Muscle of leg (tissue), 11 donors: ENCODE measurements around the gene RAB4B. TPM values are rescaled to one million over a fixed set of nuclear protein-coding genes. Genes with fewer than 3 reads are reported as not detected.

Experiments
- DNase-seq: peaks from one replicate; pipeline ENCODE4 v3.0.0; 2013
- H3K27ac ChIP-seq: one replicate; pipeline ENCODE4 v1.5.1; 2013; ENCODE audit warnings: mild to moderate bottlenecking, low read length, control low read depth
- H3K27me3 ChIP-seq: one replicate; pipeline ENCODE4 v1.6.1; 2013; ENCODE audit warnings: low read length; ENCODE audit not compliant: control insufficient read depth, insufficient read depth
- H3K36me3 ChIP-seq: one replicate; pipeline ENCODE4 v1.6.1; 2013; ENCODE audit warnings: low read length; ENCODE audit not compliant: control insufficient read depth, insufficient read depth
- H3K4me1 ChIP-seq: one replicate; pipeline ENCODE4 v1.6.1; 2013; ENCODE audit warnings: low read length; ENCODE audit not compliant: control insufficient read depth, insufficient read depth
- H3K4me3 ChIP-seq: one replicate; pipeline ENCODE4 v1.5.1; 2013; ENCODE audit warnings: low read length, control low read depth
- H3K9me3 ChIP-seq: replicated peaks from 2 replicates; pipeline ENCODE4 v1.6.1; 2013; ENCODE audit warnings: low read depth, low read length; ENCODE audit not compliant: control insufficient read depth
- WGBS: methylation state at CpG from one replicate; pipeline ENCODE4 v1.1.5; 2013; ENCODE audit warnings: missing lambda C conversion rate; ENCODE audit not compliant: insufficient coverage; 5-methylcytosine and 5-hydroxymethylcytosine counted together
- polyA plus RNA-seq, 8 donors: library from polyadenylated mRNA; unstranded; fragments of 120-200 nt; gene quantifications; one replicate each; pipeline versions ENCODE4 v1.2.1 to v1.2.3, GENCODE V29; 2013; ENCODE audit warnings: inconsistent platforms in 1 of 8, low replicate concordance in 1 of 8; ENCODE audit not compliant: insufficient read length in 8 of 8, insufficient read depth in 1 of 8
- total RNA-seq: library from RNA; stranded (reverse); fragments of 120-200 nt; gene quantifications from one replicate; pipeline ENCODE4 v1.2.4, GENCODE V29; 2013

The RAB4B gene
- total and polyA plus RNA-seq, 9 donors: 6.0 to 11.0 (median 9.6) TPM

DNA sequence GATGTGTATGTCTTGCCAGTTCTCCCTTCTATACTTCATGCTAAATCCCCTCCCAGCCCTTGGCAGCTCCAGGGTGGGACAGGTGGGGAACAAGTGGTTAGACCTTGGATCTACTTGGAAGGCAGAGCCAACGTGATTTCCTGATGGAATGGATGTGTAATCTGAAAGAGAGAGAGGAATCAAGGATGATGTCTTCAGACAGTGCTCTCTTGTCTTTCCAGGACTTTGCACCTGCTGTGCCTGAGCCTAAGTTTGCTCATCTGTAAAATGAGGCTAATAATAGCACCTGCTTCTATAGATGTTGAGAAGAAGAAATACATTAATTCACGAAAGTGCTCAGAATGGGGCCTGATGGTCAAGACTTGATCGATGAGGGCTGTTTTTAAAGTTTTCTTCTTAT, 13.9 kb downstream of the RAB4B start:
- H3K4me3 ChIP-seq: no peak overlapping the region
- DNase-seq: no peak
- H3K36me3 ChIP-seq: peaks cover 4% of the 10 kb centered on the region
- no peaks in the 10 kb centered on the region for H3K9me3 ChIP-seq
- WGBS: 78% methylated on average over 2 of the region's 3 CpGs
- H3K27ac ChIP-seq: no peak overlapping the region
- H3K27me3 ChIP-seq: no peaks in the 10 kb centered on the region
- peaks cover 2% of the 10 kb centered on the region for H3K4me1 ChIP-seq

DNA sequence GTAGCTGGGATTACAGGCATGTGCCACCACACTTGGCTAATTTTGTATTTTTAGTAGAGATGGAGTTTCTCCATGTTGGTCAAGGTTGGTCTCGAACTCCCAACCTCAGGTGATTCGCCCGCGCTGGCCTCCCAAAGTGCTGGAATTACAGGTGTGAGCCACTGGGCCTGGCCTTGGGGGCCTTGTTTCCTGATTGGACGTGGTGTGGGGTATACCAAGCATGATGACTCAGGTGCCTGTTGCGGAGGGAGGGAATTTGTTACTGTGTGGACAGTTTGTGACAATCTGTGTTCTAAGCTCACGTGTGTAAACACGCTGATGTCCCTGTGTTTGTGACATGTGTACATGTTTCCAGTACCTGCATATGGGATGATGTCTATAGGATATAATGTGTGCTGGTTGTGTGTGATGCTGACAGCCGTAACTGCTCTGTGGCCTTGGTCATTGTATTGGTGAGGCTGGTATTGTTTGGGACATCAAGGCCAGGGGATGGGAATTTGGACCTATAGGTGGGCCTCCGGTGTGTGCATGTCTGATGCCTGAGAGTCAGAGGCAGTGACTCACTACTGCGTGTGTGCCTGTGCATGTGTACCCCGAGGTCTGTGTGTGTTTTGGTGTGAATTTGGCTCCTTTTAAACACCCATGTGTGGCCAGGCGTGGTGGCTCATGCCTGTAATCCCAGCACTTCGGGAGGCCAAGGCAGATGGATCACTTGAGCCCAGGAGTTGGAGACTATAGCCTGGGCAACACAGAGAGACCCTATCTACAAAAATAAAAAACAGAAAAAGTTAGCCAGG, 19.3 kb downstream of the RAB4B start:
- peaks cover 20% of the 10 kb centered on the region for H3K36me3 ChIP-seq
- peak overlapping the region; percentile 95 for H3K27ac ChIP-seq
- WGBS: 97% methylated on average over 11 of the region's 14 CpGs
- peak; percentile 17 for DNase-seq
- H3K4me1 ChIP-seq: peaks cover 32% of the 10 kb centered on the region
- no peaks in the 10 kb centered on the region for H3K27me3 ChIP-seq
- no peaks in the 10 kb centered on the region for H3K9me3 ChIP-seq
- H3K4me3 ChIP-seq: no peak overlapping the region

DNA sequence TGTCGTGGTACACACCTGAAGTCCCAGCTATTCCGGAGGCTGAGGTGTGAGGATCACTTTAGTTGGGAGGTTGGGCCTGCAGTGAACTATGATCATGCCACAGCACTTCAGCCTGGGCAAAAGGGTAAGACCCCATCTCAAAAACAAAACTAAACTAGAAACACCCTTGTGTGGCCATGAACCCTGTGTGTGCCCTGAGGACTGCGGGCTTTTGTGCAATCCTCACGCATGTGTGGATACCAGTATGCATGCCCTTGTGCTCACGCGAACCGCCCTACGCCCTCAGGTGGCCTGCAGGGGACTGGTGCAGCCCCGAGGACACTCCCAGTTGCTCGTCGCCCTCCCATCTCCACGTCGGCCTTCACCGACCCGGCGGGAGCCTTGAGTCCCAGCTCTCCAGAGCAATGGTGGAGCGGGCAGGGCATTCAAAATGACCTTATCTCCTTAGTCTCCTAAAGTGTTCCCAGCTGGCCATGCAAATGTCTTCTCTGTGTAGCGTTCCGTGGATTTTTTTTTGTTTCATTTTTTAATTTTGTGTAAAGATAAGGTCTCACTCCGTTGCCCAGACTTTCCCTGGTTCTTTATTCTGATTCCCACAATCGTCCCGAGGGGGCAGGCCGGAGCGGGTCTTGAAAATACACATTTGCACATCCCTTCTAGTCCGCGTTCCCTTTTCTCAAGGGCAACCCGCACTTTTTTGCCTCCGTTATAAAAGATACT, 20.1 kb downstream of the RAB4B start:
- H3K27ac ChIP-seq: peak overlapping the region; percentile 95
- H3K4me3 ChIP-seq: peak overlapping the region; percentile 56
- peak; percentile 62 for DNase-seq
- H3K36me3 ChIP-seq: peaks cover 25% of the 10 kb centered on the region
- WGBS: 8% methylated on average over 19 of the region's 28 CpGs
- no peaks in the 10 kb centered on the region for H3K27me3 ChIP-seq
- no peaks in the 10 kb centered on the region for H3K9me3 ChIP-seq
- H3K4me1 ChIP-seq: peaks cover 40% of the 10 kb centered on the region

DNA sequence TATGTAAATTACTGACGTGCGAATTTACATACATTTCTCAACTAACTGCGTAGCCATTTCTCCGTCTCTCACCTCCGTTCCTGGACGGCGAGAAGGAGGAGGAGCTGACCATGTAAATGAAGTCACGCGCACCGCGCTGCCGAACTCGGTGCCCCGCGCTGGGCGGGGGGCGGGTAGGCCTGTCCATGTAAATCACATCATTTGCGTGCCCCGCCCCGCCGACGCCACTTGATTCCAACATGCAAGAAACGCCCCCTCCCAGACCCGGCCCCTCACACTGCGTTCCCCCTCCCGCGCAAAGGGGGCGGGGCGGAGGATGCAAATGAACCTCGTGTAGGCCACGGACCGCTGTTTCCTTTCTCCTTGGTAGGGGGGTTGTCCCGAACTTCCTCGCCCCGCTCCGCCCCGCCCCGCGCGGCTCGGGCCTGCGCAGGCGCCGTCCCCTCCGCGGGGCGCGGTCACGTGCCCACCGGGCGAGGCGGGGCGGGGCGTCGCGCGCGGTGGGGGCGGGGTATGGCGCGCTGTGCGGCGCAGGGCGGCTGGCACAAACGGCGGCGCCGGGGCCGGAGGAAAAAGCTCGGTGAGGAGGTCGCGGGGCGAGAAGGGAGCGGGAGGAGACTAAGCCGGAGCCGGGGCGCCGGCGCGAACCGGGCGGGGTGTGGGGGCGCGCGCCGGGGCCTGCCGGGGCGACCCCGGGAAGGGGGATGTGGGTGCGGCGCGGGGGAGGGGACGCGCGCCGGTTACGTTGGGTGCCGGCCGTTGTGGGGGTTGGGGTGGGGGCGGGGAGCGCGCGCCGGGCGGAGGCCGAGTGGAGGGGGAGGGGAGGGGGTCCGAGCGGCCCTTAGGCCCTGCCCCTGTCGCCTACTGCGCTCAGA, 20.9 kb downstream of the RAB4B start, which contains the start of gene EGLN2:
Gene EGLN2 (plus strand): TSS at position 509 of the 875 bp plus-strand sequence. CDS start 1,382 bp downstream, outside the sequence.
- peaks cover 48% of the 10 kb centered on the region for H3K4me1 ChIP-seq
- WGBS: under 1% methylated on average over 59 of the region's 110 CpGs

DNA sequence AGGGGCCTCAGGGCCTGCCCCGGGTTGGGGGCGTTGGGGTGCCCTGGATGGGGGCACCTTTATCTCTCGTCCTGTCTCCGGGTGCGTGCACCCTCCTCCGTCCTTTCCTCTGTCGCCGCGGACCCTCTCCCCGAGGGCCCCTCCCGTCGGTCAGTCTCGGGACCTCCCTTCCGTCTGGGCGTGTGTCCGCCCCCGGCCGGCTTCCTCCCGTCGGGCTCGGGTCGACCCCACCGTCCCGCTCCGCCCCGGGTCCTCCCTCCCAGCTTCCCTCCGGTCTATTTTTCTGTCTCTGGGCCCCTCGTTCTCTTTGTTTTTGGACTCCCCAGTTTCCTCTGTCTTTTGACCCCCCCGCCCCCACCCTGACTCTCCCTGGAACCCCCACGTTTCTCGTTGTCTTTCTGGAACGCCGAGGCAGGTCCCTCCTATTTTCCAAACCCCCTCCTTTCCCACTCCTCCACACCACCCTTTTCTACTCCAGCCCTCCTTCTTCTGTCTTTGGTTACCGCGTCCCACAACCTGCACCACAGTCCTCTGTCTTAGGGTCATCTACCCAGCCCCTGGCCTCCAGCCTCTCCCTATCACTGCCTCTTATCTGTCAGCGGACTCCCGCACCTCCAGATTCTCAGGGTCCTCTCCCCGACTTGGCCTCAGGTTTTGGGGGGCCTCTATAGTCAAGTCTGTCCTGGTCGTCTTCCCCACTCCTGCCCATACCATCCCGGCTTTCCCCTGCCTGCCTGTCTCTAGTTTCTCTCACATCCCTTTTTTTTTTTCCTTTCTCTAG, 21.7 kb downstream of the RAB4B start:
- peaks cover 56% of the 10 kb centered on the region for H3K4me1 ChIP-seq
- DNase-seq: peak; percentile 79

More for the DNA sequence above, 20.9 kb downstream of the RAB4B start, which contains the start of gene EGLN2:
- H3K36me3 ChIP-seq: peaks cover 33% of the 10 kb centered on the region
- peak; percentile 100 for DNase-seq
- no peaks in the 10 kb centered on the region for H3K27me3 ChIP-seq
- H3K4me3 ChIP-seq: peak within 1 kb of the TSS; percentile 80
- H3K9me3 ChIP-seq: no peaks in the 10 kb centered on the region
- peak within 1 kb of the TSS; percentile 95 for H3K27ac ChIP-seq

DNA sequence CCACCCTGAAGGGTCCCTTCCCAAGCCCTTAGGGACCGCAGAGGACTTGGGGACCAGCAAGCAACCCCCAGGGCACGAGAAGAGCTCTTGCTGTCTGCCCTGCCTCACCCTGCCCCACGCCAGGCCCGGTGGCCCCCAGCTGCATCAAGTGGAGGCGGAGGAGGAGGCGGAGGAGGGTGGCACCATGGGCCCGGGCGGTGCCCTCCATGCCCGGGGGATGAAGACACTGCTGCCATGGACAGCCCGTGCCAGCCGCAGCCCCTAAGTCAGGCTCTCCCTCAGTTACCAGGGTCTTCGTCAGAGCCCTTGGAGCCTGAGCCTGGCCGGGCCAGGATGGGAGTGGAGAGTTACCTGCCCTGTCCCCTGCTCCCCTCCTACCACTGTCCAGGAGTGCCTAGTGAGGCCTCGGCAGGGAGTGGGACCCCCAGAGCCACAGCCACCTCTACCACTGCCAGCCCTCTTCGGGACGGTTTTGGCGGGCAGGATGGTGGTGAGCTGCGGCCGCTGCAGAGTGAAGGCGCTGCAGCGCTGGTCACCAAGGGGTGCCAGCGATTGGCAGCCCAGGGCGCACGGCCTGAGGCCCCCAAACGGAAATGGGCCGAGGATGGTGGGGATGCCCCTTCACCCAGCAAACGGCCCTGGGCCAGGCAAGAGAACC, 22.4 kb downstream of the RAB4B start:
- 75% methylated on average over 19 of the region's 27 CpGs for WGBS
- no peak overlapping the region for H3K27ac ChIP-seq
- peaks cover 48% of the 10 kb centered on the region for H3K36me3 ChIP-seq

More for the DNA sequence above, 21.7 kb downstream of the RAB4B start:
- 2% methylated on average over 40 of the region's 40 CpGs for WGBS
- H3K9me3 ChIP-seq: no peaks in the 10 kb centered on the region
- peaks cover 40% of the 10 kb centered on the region for H3K36me3 ChIP-seq
- H3K4me3 ChIP-seq: peak overlapping the region; percentile 80
- peak overlapping the region; percentile 81 for H3K27ac ChIP-seq
- H3K27me3 ChIP-seq: no peaks in the 10 kb centered on the region

DNA sequence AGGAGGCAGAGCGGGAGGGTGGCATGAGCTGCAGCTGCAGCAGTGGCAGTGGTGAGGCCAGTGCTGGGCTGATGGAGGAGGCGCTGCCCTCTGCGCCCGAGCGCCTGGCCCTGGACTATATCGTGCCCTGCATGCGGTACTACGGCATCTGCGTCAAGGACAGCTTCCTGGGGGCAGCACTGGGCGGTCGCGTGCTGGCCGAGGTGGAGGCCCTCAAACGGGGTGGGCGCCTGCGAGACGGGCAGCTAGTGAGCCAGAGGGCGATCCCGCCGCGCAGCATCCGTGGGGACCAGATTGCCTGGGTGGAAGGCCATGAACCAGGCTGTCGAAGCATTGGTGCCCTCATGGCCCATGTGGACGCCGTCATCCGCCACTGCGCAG, 22.9 kb downstream of the RAB4B start:
- WGBS: 85% methylated on average over 27 of the region's 27 CpGs
- Histone ChIP-seq H3K36me3 (peaks cover 50% of the 10 kb centered on the region), H3K4me3 (peak overlapping the region; percentile 80)

More for the DNA sequence above, 22.4 kb downstream of the RAB4B start:
- no peaks in the 10 kb centered on the region for H3K27me3 ChIP-seq
- no peaks in the 10 kb centered on the region for H3K9me3 ChIP-seq
- DNase-seq: peak; percentile 27
- peak overlapping the region; percentile 80 for H3K4me3 ChIP-seq
- peaks cover 63% of the 10 kb centered on the region for H3K4me1 ChIP-seq

DNA sequence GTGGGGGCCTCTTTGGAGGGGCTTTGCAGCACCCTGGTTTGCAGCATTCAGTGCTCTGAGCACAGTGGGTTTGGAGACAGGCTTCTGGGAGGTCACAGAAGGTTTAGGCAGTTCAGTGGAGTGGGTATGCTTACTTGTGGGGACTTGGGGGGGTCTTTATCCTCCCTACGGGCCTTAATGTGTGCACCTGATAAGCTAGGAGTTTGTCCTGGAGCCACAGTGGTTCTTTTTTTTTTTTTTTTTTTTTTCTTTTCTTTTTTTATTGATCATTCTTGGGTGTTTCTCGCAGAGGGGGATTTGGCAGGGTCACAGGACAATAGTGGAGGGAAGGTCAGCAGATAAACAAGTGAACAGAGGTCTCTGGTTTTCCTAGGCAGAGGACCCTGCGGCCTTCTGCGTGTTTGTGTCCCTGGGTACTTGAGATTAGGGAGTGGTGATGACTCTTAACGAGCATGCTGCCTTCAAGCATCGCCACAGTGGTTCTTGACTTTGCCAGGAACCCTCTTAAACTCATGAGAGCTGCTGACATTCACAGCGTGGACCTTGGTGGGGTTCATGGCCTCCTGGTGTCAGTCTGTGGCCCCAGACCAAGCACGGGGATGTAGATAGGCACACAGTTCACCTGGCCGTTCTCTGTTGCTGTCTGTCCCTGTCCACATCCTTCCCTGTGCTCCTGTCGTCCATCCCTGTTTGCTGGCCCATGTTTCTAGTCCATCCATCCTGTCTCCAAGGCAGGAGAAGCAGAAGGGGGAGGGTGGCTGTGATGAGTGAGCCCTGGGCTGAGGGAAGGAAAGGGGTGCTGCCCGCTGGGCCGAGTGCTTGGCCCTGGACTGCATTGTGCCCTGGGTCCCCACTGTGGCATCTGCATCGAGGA, 23.6 kb downstream of the RAB4B start:
- DNase-seq: peak; percentile 10
- H3K4me3 ChIP-seq: no peak overlapping the region

More for the DNA sequence above, 22.9 kb downstream of the RAB4B start:
- Histone ChIP-seq H3K27me3 (no peaks in the 10 kb centered on the region), H3K27ac (no peak overlapping the region), H3K4me1 (peaks cover 66% of the 10 kb centered on the region), H3K9me3 (no peaks in the 10 kb centered on the region)
- DNase-seq: no peak

More for the DNA sequence above, 23.6 kb downstream of the RAB4B start:
- peak overlapping the region; percentile 60 for H3K27ac ChIP-seq
- no peaks in the 10 kb centered on the region for H3K9me3 ChIP-seq
- H3K36me3 ChIP-seq: peaks cover 52% of the 10 kb centered on the region
- 63% methylated on average over 6 of the region's 13 CpGs for WGBS
- peaks cover 72% of the 10 kb centered on the region for H3K4me1 ChIP-seq
- H3K27me3 ChIP-seq: no peaks in the 10 kb centered on the region
